Stimulated activated naive CD4-positive, alpha-beta T cell treated with Interleukin-2 at 50 U/mL for 16 hours (primary cell): ENCODE data around the gene LIMCH1.

Experiments used
- DNase-seq: peaks from one replicate; lab custom pipeline; 2025; lab: John Stamatoyannopoulos, UW

The LIMCH1 gene

DNA sequence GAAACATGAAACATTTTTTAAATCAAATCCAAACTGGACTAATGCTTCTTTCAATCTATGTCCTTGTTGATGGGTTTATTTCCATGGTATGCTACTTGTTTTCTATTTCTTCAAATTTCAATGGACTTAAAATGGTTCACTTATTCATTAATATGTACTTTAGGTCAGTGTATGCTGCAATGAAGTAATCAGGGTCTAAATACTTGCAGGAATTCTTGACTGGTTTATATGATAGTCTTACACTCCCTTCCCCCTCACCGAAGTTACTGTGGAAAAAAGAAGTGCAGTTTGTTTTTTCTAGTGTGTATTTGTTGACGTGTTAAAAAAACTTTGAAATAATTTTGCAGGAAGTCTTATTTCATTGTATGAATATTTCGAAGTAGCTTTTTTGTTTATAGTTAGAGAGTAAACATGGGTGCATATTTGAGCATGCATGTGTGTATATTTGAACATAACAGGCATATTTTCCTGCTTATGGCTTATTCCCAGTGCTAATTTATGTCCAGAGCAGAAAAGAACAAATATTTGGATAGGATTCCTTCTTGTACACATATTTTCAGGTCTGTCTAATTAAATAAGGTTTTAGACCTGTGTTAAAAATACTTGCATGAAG lies 65.0 kb downstream of the LIMCH1 start:
- DNase-seq: no peak

DNA sequence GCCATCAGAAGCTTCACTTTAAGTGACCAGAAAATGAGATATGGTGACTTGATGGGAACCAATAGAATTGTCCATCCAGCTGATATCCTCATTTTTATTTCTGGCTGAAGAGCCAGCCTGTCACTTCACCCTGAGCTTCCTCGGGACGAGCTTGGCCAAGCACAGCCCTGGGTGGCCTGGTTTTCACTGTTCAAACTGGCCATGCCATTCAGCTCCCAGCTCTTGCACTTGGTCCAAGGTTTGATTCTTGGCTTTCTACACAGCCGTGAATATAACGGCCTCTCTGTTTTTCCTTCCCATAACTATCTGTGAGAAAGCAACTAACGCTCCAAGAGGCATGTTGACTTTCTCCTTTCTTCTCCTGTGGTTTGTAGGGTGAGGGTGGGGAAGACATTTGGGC lies 71.9 kb downstream of the LIMCH1 start:
- DNase-seq: no peak

DNA sequence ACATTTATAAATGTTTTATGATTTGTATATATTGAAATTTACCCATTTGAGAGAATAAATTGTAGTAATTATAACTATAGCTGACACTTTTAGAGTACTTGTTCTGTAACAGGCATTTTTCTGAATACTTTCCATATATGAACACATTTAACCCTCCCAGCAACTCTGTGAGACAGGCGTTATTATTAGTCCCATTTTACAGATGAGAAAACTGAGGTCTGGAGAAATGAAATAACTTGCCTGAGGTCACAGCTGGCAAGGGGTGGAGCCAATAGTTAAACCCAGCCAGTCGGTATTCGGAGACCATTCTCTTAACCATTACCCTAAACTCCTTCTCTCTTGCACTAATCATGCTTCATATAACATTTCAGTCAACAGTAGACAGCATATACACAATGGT lies 72.5 kb downstream of the LIMCH1 start:
- no peak for DNase-seq

DNA sequence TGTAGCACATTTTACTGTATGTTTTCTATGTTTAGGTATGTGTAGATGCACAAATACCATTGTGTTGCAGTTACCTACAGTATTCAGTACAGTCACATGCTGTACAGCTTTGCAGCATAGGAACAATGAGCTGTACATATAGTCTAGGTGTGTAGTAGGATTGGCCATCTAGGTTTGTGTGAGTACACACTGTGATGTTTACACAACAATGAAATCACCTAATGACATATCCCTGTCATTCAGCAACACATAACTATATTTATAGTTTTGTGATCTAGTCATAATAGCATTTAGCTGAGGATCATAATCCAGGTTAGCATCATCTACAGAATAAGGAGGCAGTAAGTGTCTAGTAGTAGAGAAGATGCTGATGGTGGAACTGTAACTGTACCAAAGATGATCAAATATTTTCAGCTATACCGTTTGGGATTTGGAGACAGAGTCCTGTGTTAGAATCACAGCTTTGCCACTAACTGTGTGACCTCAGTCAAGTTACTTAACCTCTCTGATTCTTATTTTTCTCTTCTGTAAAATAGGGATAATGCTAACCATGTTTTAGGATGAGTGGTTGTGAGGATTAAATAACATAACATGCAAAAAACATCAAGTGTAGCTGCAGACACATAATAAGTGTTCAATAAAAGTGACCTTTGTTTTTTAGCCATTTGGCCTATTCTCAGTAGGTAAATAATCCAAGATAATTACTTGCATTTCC lies 73.3 kb downstream of the LIMCH1 start:
- DNase-seq: no peak

DNA sequence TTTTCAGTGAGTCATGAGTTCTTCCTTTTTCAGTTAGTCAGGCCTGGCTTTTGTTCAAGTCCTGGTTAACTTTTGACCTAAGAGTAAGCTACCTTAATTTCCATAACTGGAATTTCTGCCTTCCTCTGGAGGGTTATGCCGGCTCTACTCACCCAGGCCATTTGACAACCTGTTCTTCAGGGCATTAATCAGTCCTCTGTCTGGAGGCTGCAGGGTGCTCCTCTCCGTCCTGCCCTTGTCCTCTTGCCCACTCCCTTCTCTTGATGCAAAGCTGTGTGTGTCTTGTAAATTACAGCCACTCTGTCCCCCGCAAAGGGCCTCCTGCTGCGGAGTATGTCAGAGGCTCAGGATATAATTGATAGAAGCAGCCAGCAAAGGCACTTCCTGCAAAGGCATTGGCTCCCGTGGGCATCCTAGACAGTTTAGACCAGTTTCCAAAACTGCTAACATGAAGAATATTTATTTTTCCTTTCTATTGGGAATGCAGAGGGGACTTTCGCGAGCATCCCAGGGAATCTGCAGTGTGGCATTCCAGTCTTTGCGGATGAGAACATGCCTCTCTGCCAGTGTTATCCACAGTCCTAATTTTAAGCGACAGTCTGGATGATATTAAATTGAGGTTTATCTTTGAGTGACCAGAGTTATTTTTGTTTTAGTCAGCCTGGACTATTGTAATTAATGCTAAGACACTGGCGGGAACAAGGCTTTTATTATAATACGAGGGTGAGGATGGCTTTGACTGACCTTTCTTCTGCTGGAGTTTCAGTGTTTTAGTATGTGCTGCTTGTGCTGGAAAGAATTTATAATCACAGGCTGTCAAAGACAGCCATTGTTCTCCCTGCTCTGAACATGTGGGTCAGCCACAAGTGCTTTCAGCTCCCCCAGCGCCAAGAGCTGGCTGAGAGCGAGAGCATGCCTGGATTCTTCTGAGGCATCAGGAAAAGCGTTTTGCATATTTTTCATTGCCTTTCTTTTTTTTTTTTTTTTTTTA lies 74.2 kb downstream of the LIMCH1 start:
- DNase-seq: no peak

DNA sequence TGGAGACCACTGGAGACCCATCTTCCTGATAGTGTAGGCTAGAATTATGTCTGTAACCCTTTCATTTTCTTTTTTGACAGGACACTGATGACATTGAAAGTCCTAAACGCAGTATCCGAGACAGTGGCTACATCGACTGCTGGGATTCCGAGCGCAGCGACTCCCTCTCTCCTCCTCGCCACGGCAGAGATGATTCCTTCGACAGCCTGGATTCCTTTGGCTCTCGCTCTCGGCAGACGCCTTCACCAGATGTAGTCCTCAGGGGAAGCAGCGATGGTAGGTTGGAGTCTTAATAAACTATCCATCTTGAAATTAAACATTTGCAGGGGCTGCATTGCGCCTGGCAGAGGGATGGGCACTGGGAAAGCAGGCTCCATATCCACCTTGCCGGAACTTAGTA lies 75.4 kb downstream of the LIMCH1 start:
- DNase-seq: no peak

DNA sequence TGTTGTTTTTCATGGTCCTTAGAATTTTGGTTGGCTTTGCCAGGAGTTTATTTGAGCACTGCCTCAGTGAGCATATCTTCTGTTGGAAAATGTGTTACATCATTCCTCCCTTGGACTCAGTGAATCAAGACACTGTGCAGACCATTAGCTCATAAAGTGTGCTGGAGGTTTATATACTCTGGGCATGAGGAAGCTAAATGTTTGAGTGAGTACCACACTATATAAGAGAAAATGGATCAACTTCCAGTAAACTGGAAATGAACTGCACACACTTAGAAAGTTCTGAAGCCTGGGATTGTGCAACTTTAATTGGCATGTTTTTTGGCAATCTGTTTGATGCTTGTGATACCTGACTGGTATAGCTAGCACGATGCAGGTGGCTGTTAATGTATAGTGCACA lies 75.9 kb downstream of the LIMCH1 start:
- DNase-seq: no peak

- DNase-seq: no peak
These were observed 76.6 kb downstream of the LIMCH1 start for GRCh38 chr4:41614519-41614918.

- DNase-seq: no peak
These were observed 81.2 kb downstream of the LIMCH1 start for GRCh38 chr4:41619161-41619560.

DNA sequence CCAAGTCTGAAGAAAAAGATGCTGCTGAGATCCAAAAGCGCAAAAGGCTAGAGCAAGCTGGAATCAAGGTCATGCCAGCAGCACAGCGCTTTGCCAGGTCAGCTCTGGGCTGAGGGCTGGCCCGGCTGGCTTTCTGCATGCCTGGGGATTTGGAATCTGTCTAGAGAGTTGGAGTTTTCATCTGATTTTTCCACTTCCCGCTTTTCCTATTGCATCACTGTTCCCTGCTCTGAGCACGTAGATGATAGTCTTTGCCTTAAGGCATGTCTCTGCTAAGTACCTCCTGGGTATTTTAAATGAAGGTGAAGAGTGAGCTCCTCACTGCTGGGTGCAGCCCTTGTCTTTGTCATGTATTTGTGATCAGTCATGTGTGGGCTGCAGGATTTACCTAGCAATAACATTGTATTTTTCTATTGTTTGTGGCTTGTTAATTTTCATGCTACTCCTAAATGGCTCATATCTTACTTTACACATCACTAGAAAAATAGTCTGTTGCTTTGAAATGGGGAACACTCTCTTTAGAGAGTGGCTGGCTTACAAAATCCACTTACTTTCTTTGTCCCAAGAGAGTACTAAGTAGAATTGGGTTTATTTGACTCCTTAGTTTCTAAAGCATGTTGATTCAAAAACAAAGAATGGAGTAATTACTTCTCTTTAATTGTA lies 82.8 kb downstream of the LIMCH1 start:
- no peak for DNase-seq

DNA sequence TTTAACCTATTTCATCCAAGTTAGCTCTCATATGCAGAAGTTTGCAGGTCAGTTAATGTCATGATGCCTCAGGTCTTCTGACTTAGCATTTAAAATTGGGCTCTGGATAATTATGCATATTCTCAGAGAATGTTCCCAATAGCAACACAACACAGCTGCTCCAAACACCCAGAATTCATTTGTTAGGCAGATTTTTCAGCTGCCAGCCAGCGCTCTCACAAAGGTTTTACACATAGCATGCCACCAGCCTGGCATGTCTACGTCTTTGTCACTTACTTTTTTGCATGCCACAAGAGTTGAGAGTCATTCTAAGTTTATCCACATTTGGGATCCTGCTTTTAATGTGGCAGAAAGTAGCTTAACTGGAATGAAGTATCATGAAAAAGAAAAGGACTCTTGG lies 84.8 kb downstream of the LIMCH1 start:
- DNase-seq: no peak

- no peak for DNase-seq
These were observed 86.8 kb downstream of the LIMCH1 start for GRCh38 chr4:41624765-41625164.

DNA sequence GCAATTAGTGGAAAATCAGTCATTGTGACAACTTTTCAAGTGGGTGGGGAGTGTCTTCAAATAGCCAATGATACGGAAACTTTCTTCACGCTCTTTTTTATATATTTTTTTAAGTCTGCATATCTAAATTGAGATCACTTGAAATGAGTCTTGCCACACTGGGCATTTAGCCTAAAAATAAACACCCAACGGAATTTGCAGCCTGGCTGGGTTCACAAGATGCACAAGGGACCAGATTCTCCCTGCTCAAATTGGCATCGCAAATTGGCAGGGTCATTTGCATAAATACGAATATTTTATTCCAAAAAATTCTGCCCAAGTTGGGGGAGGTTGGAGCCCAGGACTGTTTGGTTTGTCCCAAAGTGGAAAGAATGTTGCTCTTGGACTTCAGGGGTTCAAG lies 87.6 kb downstream of the LIMCH1 start:
- DNase-seq: no peak

DNA sequence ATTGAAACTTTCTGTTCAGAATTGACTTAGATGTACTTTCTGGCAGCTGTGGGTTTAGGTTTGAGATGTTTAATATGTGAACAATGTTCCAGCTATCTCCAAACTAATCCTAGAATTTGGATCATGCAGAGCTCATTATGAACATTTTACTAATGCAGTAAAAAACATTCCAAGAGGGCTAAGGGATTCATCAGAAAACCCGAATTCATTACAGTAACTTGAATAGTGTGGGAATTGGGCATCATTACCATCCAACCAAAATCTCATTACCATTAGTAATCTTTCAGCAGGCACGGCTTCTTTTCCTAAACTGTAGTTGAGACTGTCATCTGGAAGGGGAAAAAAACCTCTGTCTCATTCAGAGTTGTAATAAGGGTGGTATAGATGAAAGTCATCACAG lies 91.0 kb downstream of the LIMCH1 start:
- DNase-seq: no peak

DNA sequence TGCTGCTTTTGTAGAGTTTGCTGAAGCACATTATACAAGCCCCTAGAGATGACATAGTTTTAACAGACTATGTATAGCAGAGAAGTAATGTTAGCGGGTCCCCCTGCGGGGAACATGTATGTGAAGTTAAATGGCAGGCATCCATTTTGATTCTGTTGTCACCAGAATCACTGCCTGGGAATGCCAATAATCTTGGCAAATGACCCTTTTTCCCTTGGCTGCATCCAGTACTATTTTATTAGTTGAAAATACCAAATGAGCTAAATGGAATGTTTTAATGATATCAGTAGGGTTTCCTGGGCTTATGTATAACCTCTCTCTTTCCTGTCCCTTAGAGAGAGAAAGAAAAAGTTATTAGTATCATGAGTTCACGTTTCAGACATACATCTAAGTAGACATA lies 93.6 kb downstream of the LIMCH1 start:
- DNase-seq: no peak

- DNase-seq: no peak
These were observed 94.6 kb downstream of the LIMCH1 start for GRCh38 chr4:41632481-41633073.

DNA sequence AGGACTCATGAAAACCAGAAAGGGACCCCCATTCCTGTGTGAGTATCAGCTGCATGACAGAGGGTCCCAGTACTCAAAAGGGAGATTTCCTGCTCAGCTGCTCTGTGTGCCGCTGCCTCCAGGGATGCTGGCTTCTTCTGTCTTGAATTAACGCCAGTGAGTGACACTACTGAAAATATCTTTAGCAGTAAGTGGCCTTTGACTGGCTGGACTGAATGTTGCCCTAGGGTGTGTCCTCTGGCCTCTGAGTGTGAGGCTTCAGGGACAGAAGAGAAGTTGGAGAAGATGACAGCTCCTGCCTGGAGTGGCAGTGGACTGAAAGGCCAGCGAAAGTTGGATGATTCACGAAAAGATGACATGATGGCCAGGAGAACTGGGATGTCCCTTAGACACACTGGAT lies 95.4 kb downstream of the LIMCH1 start:
- no peak for DNase-seq

- DNase-seq: no peak
These were observed 97.5 kb downstream of the LIMCH1 start for GRCh38 chr4:41635441-41635840.

DNA sequence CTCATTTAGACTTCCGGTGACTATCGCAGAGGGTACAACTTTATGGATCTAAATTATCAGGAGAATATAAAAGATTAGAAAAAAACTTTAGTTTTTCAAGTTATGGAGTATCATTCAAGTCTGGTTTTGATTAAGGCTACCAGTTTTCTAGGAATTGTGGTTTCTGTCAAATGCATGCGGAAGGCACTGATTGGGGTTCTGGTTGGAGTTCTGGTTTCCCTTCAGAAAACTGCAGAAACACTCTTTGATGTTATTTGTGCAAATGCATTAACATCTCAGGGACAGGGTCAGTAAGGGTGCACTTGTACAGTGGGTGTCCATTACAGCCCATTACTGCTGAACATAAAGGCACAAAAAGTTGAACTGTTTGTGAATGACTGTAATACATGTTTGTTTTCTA lies 100.2 kb downstream of the LIMCH1 start:
- DNase-seq: no peak

GRCh38 chr4:41638866-41639265 lies 100.9 kb downstream of the LIMCH1 start:
- DNase-seq: no peak

- DNase-seq: no peak
These were observed 101.3 kb downstream of the LIMCH1 start for GRCh38 chr4:41639291-41639690.

GRCh38 chr4:41640906-41641305 lies 102.9 kb downstream of the LIMCH1 start:
- no peak for DNase-seq
